GM21526 (cell line): ENCODE measurements around the gene TP63.
A peak's percentile ranks its signal among the peaks of the same experiment; 100 is the strongest.

Experiments
- ATAC-seq: cut with Tn5 transposase; IDR thresholded peaks from one replicate; pipeline ENCODE4 v1.9.1; 2021; ENCODE audit warnings: moderate library complexity; ENCODE audit not compliant: unreplicated experiment, low FRiP score

TP63 gene

GRCh38 chr3:189680723-189681122, 49.5 kb downstream of the TP63 start:
- no peak for ATAC-seq

- no peak for ATAC-seq
Observed at GRCh38 chr3:189683546-189684255, 52.5 kb downstream of the TP63 start.

GRCh38 chr3:189684317-189684716, 53.1 kb downstream of the TP63 start:
- no peak for ATAC-seq

GRCh38 chr3:189685291-189685690, 54.1 kb downstream of the TP63 start:
- no peak for ATAC-seq

- no peak for ATAC-seq
Observed at GRCh38 chr3:189685860-189686259, 54.7 kb downstream of the TP63 start.

GRCh38 chr3:189687475-189687874, 56.3 kb downstream of the TP63 start:
- no peak for ATAC-seq

GRCh38 chr3:189688262-189688661, 57.1 kb downstream of the TP63 start:
- ATAC-seq, result no peak

- ATAC-seq, result no peak
Observed at GRCh38 chr3:189689625-189690024, 58.4 kb downstream of the TP63 start.

GRCh38 chr3:189690237-189690636, 59.0 kb downstream of the TP63 start:
- ATAC-seq, result no peak

GRCh38 chr3:189690672-189691071, 59.5 kb downstream of the TP63 start:
- no peak for ATAC-seq

GRCh38 chr3:189695400-189695799, 64.2 kb downstream of the TP63 start:
- no peak for ATAC-seq

- no peak for ATAC-seq
Observed at GRCh38 chr3:189698811-189699210, 67.6 kb downstream of the TP63 start.

GRCh38 chr3:189699885-189700284, 68.7 kb downstream of the TP63 start:
- no peak for ATAC-seq

- no peak for ATAC-seq
Observed at GRCh38 chr3:189702066-189702646, 71.0 kb downstream of the TP63 start.

GRCh38 chr3:189703865-189704264, 72.7 kb downstream of the TP63 start:
- ATAC-seq, result no peak

- ATAC-seq, result no peak
Observed at GRCh38 chr3:189708375-189708774, 77.2 kb downstream of the TP63 start.

GRCh38 chr3:189710620-189711402, 79.6 kb downstream of the TP63 start:
- ATAC-seq, result no peak

GRCh38 chr3:189712906-189713483, 81.8 kb downstream of the TP63 start:
- no peak for ATAC-seq

- ATAC-seq, result peak; percentile 49
Observed at GRCh38 chr3:189714991-189715961, 84.1 kb downstream of the TP63 start.

- no peak for ATAC-seq
Observed at GRCh38 chr3:189718215-189718614, 87.0 kb downstream of the TP63 start.
